Tibial nerve (tissue), 4 donors: ENCODE data around the gene ELOF1. TPM values are rescaled to one million over a fixed set of nuclear protein-coding genes. Genes with fewer than 3 reads are reported as not detected.

Experiments
- DNase-seq, 2 donors: peaks; one replicate each; pipeline ENCODE4 v3.0.0-alpha.2; 2019; ENCODE audit warnings: low spot score in 2 of 2
- H3K27ac ChIP-seq, 4 donors: fragments of 200-600 bp; sonication (generic) in 3 of 4; one replicate each; pipeline ENCODE4 v1.5.1; 2017 to 2019; ENCODE audit warnings: mild to moderate bottlenecking in 1 of 4
- H3K27me3 ChIP-seq, 2 donors: fragments of 200-600 bp; sonication (generic) in 1 of 2; one replicate each; pipeline versions ENCODE4 v1.5.1 to v1.6.0; 2017 to 2019
- H3K36me3 ChIP-seq, 3 donors: fragments of 200-600 bp; sonication (generic); one replicate each; pipeline ENCODE4 v1.5.1; 2018 to 2019
- H3K4me1 ChIP-seq, 4 donors: fragments of 200-600 bp; sonication (generic) in 3 of 4; one replicate each; pipeline ENCODE4 v1.5.1; 2017 to 2019
- H3K4me3 ChIP-seq, 4 donors: fragments of 200-600 bp; sonication (generic) in 3 of 4; one replicate each; pipeline ENCODE4 v1.5.1; 2017 to 2019; ENCODE audit warnings: mild to moderate bottlenecking in 1 of 4, moderate library complexity in 1 of 4
- H3K9me3 ChIP-seq, 4 donors: fragments of 200-600 bp; sonication (generic) in 3 of 4; one replicate each; pipeline ENCODE4 v1.5.1; 2017 to 2019
- CTCF ChIP-seq, 5 experiments: fragments of 200-600 bp in 3 of 5; fragments of 450-650 bp in 2 of 5; sonication (generic) in 3 of 5; IDR thresholded peaks; one replicate each; pipeline ENCODE4 v1.5.1; 2016 to 2019; ENCODE audit warnings: antibody characterized with exemption in 5 of 5, mild to moderate bottlenecking in 3 of 5, moderate library complexity in 2 of 5
- EP300 ChIP-seq, 2 donors: sonication (generic); formaldehyde crosslinking; IDR thresholded peaks; one replicate each; pipeline ENCODE4 v1.6.1; 2017; ENCODE audit warnings: antibody characterized with exemption in 2 of 2, mild to moderate bottlenecking in 1 of 2
- POLR2A ChIP-seq, 2 donors: fragments of 450-650 bp; IDR thresholded peaks; one replicate each; pipeline ENCODE4 v1.6.1; 2017; ENCODE audit warnings: antibody characterized with exemption in 2 of 2, mild to moderate bottlenecking in 2 of 2, moderate library complexity in 2 of 2
- WGBS, 2 donors: methylation state at CpG; one replicate each; pipeline ENCODE4 v1.1.5; 2018; 5-methylcytosine and 5-hydroxymethylcytosine counted together
- total RNA-seq, 4 donors: library from RNA; depleted of rRNA; stranded (reverse); fragments of >200 nt; gene quantifications; one replicate each; pipeline ENCODE4 v1.1.0, GENCODE V29; 2016

Gene ELOF1
- total RNA-seq, 4 donors from 2014 or later: 26.8 to 34.1 (median 28.9) TPM

- 1% methylated on average over 39 to 52 of the region's 67 CpGs for WGBS, 2 donors
- Histone ChIP-seq H3K4me1 (peaks cover 0 to 31% (median 10%) of the 10 kb centered on the region in 4 donors), H3K27me3 (no peaks in the 10 kb centered on the region), H3K36me3 (peaks cover 0 to 9% (median 0%) of the 10 kb centered on the region in 3 donors), H3K9me3 (no peaks in the 10 kb centered on the region), H3K4me3 (peak within 1 kb of the TSS; percentile 64 to 96 (median 80)), H3K27ac (peak within 1 kb of the TSS; percentile 85 to 98 (median 91))
- DNase-seq: peak; percentile 100
- TF ChIP-seq EP300 (IDR thresholded peaks at IDR 0.05): peak; percentile 82 to 100
- peak in 2 of 5 experiments; percentile 41 to 50 for TF ChIP-seq CTCF (IDR thresholded peaks at IDR 0.05)
- TF ChIP-seq POLR2A (IDR thresholded peaks at IDR 0.05): peak; percentile 93 to 98
Measured at GRCh38 chr19:11597202-11598102, 38.4 kb upstream of the ELOF1 start, which contains the start of gene ZNF627. TSS of gene ZNF627 (plus strand) at chr19:11597483. CDS start at chr19:11597628, 145 bp downstream.

- Histone ChIP-seq H3K4me1 (peaks cover 0 to 31% (median 10%) of the 10 kb centered on the region in 4 donors), H3K36me3 (peaks cover 0 to 9% (median 0%) of the 10 kb centered on the region in 3 donors), H3K27ac (peak overlapping the region in 1 of 4 donors; percentile 93), H3K9me3 (no peaks in the 10 kb centered on the region), H3K27me3 (no peaks in the 10 kb centered on the region), H3K4me3 (no peak overlapping the region)
- no peak for TF ChIP-seq CTCF (IDR thresholded peaks at IDR 0.05)
- TF ChIP-seq EP300 (IDR thresholded peaks at IDR 0.05): no peak
- TF ChIP-seq POLR2A (IDR thresholded peaks at IDR 0.05): no peak
- no peak for DNase-seq
- WGBS, 2 donors: 77 to 88% methylated on average over 10 of the region's 10 CpGs
Measured at GRCh38 chr19:11596156-11596555, 37.1 kb upstream of the ELOF1 start.

- no peak for DNase-seq
- no peak overlapping the region for H3K4me3 ChIP-seq
- H3K4me1 ChIP-seq: peaks cover 0 to 18% (median 9%) of the 10 kb centered on the region in 4 donors
- H3K27ac ChIP-seq: no peak overlapping the region
- no peaks in the 10 kb centered on the region for H3K9me3 ChIP-seq
- WGBS, 2 donors: 87 to 90% methylated on average over 4 of the region's 4 CpGs
- no peak for TF ChIP-seq CTCF (IDR thresholded peaks at IDR 0.05)
- no peaks in the 10 kb centered on the region for H3K36me3 ChIP-seq
- H3K27me3 ChIP-seq: no peaks in the 10 kb centered on the region
Measured at GRCh38 chr19:11594084-11594483, 35.1 kb upstream of the ELOF1 start.

- peaks cover 0 to 5% (median 0%) of the 10 kb centered on the region in 4 donors for H3K4me1 ChIP-seq
- no peaks in the 10 kb centered on the region for H3K9me3 ChIP-seq
- H3K27ac ChIP-seq: peak overlapping the region in 1 of 4 donors; percentile 6
- TF ChIP-seq EP300 (IDR thresholded peaks at IDR 0.05): no peak
- peak in 2 of 5 experiments; percentile 2 to 12 for TF ChIP-seq CTCF (IDR thresholded peaks at IDR 0.05)
- no peak for TF ChIP-seq POLR2A (IDR thresholded peaks at IDR 0.05)
- H3K36me3 ChIP-seq: no peaks in the 10 kb centered on the region
- no peak overlapping the region for H3K4me3 ChIP-seq
- 62 to 66% methylated on average over 13 of the region's 13 CpGs for WGBS, 2 donors
- no peaks in the 10 kb centered on the region for H3K27me3 ChIP-seq
- DNase-seq: no peak
Measured at GRCh38 chr19:11587975-11588631, 29.1 kb upstream of the ELOF1 start.
